Bronchus fibroblast of lung (primary cell): ENCODE measurements around the gene SLC38A8. TPM values are rescaled to one million over a fixed set of nuclear protein-coding genes. Genes with fewer than 3 reads are reported as not detected.

Source experiments
- total RNA-seq: library from RNA; depleted of rRNA; stranded (reverse); fragments of >200 nt; gene quantifications from 2 replicates; pipeline ENCODE4 v1.2.3, GENCODE V29; 2015

SLC38A8 gene
- total RNA-seq = not detected in 2 replicates

DNA sequence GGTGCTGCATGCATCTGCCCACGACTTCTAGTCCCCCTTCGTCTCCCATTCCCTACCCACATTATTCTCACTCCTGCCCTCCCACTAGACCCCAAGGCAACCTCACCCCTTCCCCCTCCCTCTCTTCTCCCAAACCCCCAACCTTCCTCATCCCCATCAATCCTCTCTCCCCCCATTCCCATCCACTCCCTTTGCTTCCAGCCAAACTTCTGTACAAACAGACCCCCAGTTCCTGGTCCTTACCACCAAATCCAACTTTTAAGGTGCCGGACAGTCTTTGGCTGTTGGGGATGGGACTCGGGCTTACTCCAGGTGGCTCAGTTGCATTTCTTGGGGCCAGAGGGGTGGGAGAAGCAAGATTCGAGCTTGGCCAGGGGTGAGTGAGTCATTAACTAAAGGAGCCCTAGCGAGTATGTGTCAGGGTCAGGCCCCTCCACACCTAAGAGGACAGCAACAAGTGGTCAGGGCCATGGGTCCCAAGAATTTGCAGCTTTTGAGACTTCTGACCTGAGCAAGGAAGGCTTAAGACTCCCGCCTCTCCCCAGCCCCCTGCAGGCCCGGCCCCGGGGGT lies at the start of gene SLC38A8:
SLC38A8 (minus strand) TSS at position 488 of the 571 bp plus-strand sequence. CDS start 638 bp downstream, outside the sequence.

DNA sequence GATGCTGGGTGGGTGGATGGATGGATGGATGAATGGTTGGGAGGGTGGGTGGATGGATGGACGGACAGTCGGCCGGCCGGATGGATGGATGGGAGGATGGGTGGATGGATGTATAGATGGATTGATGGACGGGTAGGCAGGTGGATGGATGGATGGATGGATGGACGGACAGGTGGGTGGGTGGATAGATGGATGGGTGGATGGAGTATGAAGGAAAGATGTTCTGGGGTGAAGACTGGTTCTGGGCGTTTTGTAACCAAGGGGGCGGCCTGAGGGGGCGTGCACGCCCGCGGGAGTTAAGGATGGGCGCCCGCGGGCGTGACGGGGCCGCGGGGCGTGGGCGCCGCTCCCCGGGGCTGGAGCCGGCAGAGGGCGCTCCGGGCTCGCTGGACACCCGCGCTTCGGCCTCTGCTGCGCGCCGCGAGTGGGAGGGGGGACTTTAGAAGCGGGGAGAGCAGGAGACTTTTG lies 74.7 kb downstream of the SLC38A8 start, which contains the start of gene NECAB2:
NECAB2 (plus strand) TSS at position 407 of the 468 bp plus-strand sequence. CDS start 405 bp downstream, outside the sequence.

Other genes with a start within 250 kb of the SLC38A8 start
- gene HSBP1, start 234.8 kb downstream of the SLC38A8 start, total RNA-seq = 16.5 and 17.1 TPM in 2 replicates
- 1.2 and 1.8 TPM in 2 replicates for gene MLYCD, start 143.7 kb downstream of the SLC38A8 start, total RNA-seq
- 0.67 and 1.2 TPM in 2 replicates for gene OSGIN1, start 89.6 kb downstream of the SLC38A8 start, total RNA-seq
- 0.30 TPM in 1 of 2 replicates, not detected in the other for gene NECAB2, start 74.6 kb downstream of the SLC38A8 start, total RNA-seq
- 59.7 and 61.2 TPM in 2 replicates for gene MBTPS1, start 74.1 kb upstream of the SLC38A8 start, total RNA-seq
- gene HSDL1, start 102.4 kb upstream of the SLC38A8 start, total RNA-seq = 8.4 and 13.4 TPM in 2 replicates
- gene DNAAF1, start 102.5 kb upstream of the SLC38A8 start, total RNA-seq = not detected in 2 replicates
- gene TAF1C, start 144.3 kb upstream of the SLC38A8 start, total RNA-seq = 18.0 and 23.2 TPM in 2 replicates
- not detected in 2 replicates for gene ADAD2, start 148.4 kb upstream of the SLC38A8 start, total RNA-seq
- gene KCNG4, start 197.2 kb upstream of the SLC38A8 start, total RNA-seq = not detected in 2 replicates